Measurements from ENCODE around the gene COL27A1. TPM values are rescaled to one million over a fixed set of nuclear protein-coding genes. Genes with fewer than 3 reads are reported as not detected.

COL27A1 gene
- total RNA-seq, 1 experiment from 2014 or later, result 20.1 TPM

- Mint-ChIP-seq H3K4me3 (ENCODE audit: low read depth, unreplicated experiment) (no peak overlapping the region), H3K27ac (ENCODE audit: unreplicated experiment) (no peak overlapping the region), H3K9me3 (ENCODE audit: low read depth, unreplicated experiment) (no peaks in the 10 kb centered on the region), H3K36me3 (ENCODE audit: insufficient read depth, unreplicated experiment) (peaks cover 7% of the 10 kb centered on the region), H3K4me1 (ENCODE audit: low read depth, unreplicated experiment) (no peaks in the 10 kb centered on the region), H3K27me3 (ENCODE audit: unreplicated experiment) (no peaks in the 10 kb centered on the region)
- CTCF ChIA-PET, result no interaction called here
- no peak for DNase-seq
- no peak for TF ChIP-seq CTCF (IDR thresholded peaks at IDR 0.05; ENCODE audit: unreplicated experiment)
- intact Hi-C loops (cut with micrococcal nuclease; ENCODE audit: unreplicated experiment), result no loop called here
- BruUV-seq (replicated peaks), result no TSS peak
Observed at GRCh38 chr9:114278881-114279570, 123.7 kb downstream of the COL27A1 start.

GRCh38 chr9:114279693-114280092, 124.4 kb downstream of the COL27A1 start:
- Mint-ChIP-seq H3K36me3 (ENCODE audit: insufficient read depth, unreplicated experiment) (peaks cover 7% of the 10 kb centered on the region), H3K4me1 (ENCODE audit: low read depth, unreplicated experiment) (no peaks in the 10 kb centered on the region), H3K27ac (ENCODE audit: unreplicated experiment) (no peak overlapping the region), H3K27me3 (ENCODE audit: unreplicated experiment) (no peaks in the 10 kb centered on the region), H3K9me3 (ENCODE audit: low read depth, unreplicated experiment) (no peaks in the 10 kb centered on the region), H3K4me3 (ENCODE audit: low read depth, unreplicated experiment) (no peak overlapping the region)
- BruUV-seq (replicated peaks), result no TSS peak
- CTCF ChIA-PET, result no interaction called here
- DNase-seq, result no peak
- intact Hi-C loops (cut with micrococcal nuclease; ENCODE audit: unreplicated experiment), result no loop called here
- no peak for TF ChIP-seq CTCF (IDR thresholded peaks at IDR 0.05; ENCODE audit: unreplicated experiment)

GRCh38 chr9:114280636-114281472, 125.5 kb downstream of the COL27A1 start:
- Mint-ChIP-seq H3K9me3 (ENCODE audit: low read depth, unreplicated experiment) (no peaks in the 10 kb centered on the region), H3K36me3 (ENCODE audit: insufficient read depth, unreplicated experiment) (peaks cover 7% of the 10 kb centered on the region), H3K4me1 (ENCODE audit: low read depth, unreplicated experiment) (no peaks in the 10 kb centered on the region), H3K27ac (ENCODE audit: unreplicated experiment) (no peak overlapping the region), H3K4me3 (ENCODE audit: low read depth, unreplicated experiment) (no peak overlapping the region), H3K27me3 (ENCODE audit: unreplicated experiment) (no peaks in the 10 kb centered on the region)
- CTCF ChIA-PET, result no interaction called here
- intact Hi-C loops (cut with micrococcal nuclease; ENCODE audit: unreplicated experiment), result no loop called here
- no peak for DNase-seq
- no peak for TF ChIP-seq CTCF (IDR thresholded peaks at IDR 0.05; ENCODE audit: unreplicated experiment)
- BruUV-seq (replicated peaks), result no TSS peak

- no peaks in the 10 kb centered on the region for H3K4me1 Mint-ChIP-seq (ENCODE audit: low read depth, unreplicated experiment)
- H3K4me3 Mint-ChIP-seq (ENCODE audit: low read depth, unreplicated experiment), result no peak overlapping the region
- no peak for TF ChIP-seq CTCF (IDR thresholded peaks at IDR 0.05; ENCODE audit: unreplicated experiment)
- no peak overlapping the region for H3K27ac Mint-ChIP-seq (ENCODE audit: unreplicated experiment)
- BruUV-seq (replicated peaks), result no TSS peak
- no peaks in the 10 kb centered on the region for H3K9me3 Mint-ChIP-seq (ENCODE audit: low read depth, unreplicated experiment)
- DNase-seq, result no peak
- intact Hi-C loops (cut with micrococcal nuclease; ENCODE audit: unreplicated experiment), result no loop called here
- H3K36me3 Mint-ChIP-seq (ENCODE audit: insufficient read depth, unreplicated experiment), result peaks cover 7% of the 10 kb centered on the region
- H3K27me3 Mint-ChIP-seq (ENCODE audit: unreplicated experiment), result no peaks in the 10 kb centered on the region
- CTCF ChIA-PET, result no interaction called here
Observed at GRCh38 chr9:114281473-114282103, 126.3 kb downstream of the COL27A1 start.
